Stimulated activated naive CD8-positive, alpha-beta T cell treated with anti-CD3 and anti-CD28 coated beads, Interleukin-15, Interleukin-2, amounts not matched to agents 100 ng/mL and 50 ng/mL, for 24 hours (primary cell): ENCODE measurements around the gene CBR1.
A peak's percentile ranks its signal among the peaks of the same experiment; 100 is the strongest.

Experiments used
- H3K27ac Mint-ChIP-seq: one replicate; pipeline ENCODE4 v1.8.0; 2021; ENCODE audit warnings: mild to moderate bottlenecking, mixed read lengths
- H3K27me3 Mint-ChIP-seq: one replicate; pipeline ENCODE4 v1.8.0; 2021; ENCODE audit warnings: mixed read lengths
- H3K36me3 Mint-ChIP-seq: one replicate; pipeline ENCODE4 v1.8.0; 2021; ENCODE audit warnings: low read depth, mixed read lengths
- H3K4me1 Mint-ChIP-seq: one replicate; pipeline ENCODE4 v1.8.0; 2021; ENCODE audit warnings: low read depth, mixed read lengths
- H3K4me3 Mint-ChIP-seq: one replicate; pipeline ENCODE4 v1.8.0; 2021; ENCODE audit warnings: mild to moderate bottlenecking, mixed read lengths
- H3K9me3 Mint-ChIP-seq: one replicate; pipeline ENCODE4 v1.8.0; 2021; ENCODE audit warnings: mixed read lengths

Gene CBR1

GRCh38 chr21:36104317-36105300 is 34.8 kb downstream of the CBR1 start:
- H3K27me3 Mint-ChIP-seq, result peaks cover 30% of the 10 kb centered on the region
- H3K36me3 Mint-ChIP-seq, result no peaks in the 10 kb centered on the region
- peaks cover 12% of the 10 kb centered on the region for H3K4me1 Mint-ChIP-seq
- H3K27ac Mint-ChIP-seq, result peak overlapping the region; percentile 20
- H3K4me3 Mint-ChIP-seq, result peak overlapping the region; percentile 50
- H3K9me3 Mint-ChIP-seq, result no peaks in the 10 kb centered on the region

- Mint-ChIP-seq H3K9me3 (no peaks in the 10 kb centered on the region), H3K27me3 (peaks cover 30% of the 10 kb centered on the region), H3K4me3 (peak overlapping the region; percentile 50), H3K36me3 (no peaks in the 10 kb centered on the region), H3K27ac (no peak overlapping the region), H3K4me1 (peaks cover 12% of the 10 kb centered on the region)
Measured at GRCh38 chr21:36105327-36105842, 35.6 kb downstream of the CBR1 start.

- no peaks in the 10 kb centered on the region for H3K9me3 Mint-ChIP-seq
- H3K36me3 Mint-ChIP-seq, result no peaks in the 10 kb centered on the region
- peaks cover 19% of the 10 kb centered on the region for H3K27me3 Mint-ChIP-seq
- H3K4me1 Mint-ChIP-seq, result peaks cover 30% of the 10 kb centered on the region
- no peak overlapping the region for H3K27ac Mint-ChIP-seq
- H3K4me3 Mint-ChIP-seq, result no peak overlapping the region
Measured at GRCh38 chr21:36109868-36110267, 40.0 kb downstream of the CBR1 start.

GRCh38 chr21:36111238-36111637 is 41.4 kb downstream of the CBR1 start:
- H3K4me1 Mint-ChIP-seq, result peaks cover 30% of the 10 kb centered on the region
- H3K36me3 Mint-ChIP-seq, result no peaks in the 10 kb centered on the region
- peaks cover 6% of the 10 kb centered on the region for H3K27me3 Mint-ChIP-seq
- H3K4me3 Mint-ChIP-seq, result no peak overlapping the region
- H3K27ac Mint-ChIP-seq, result no peak overlapping the region
- H3K9me3 Mint-ChIP-seq, result no peaks in the 10 kb centered on the region

GRCh38 chr21:36113647-36114428 is 44.0 kb downstream of the CBR1 start:
- Mint-ChIP-seq H3K36me3 (no peaks in the 10 kb centered on the region), H3K9me3 (no peaks in the 10 kb centered on the region), H3K4me3 (peak overlapping the region; percentile 81), H3K27me3 (no peaks in the 10 kb centered on the region), H3K27ac (peak overlapping the region; percentile 91), H3K4me1 (peaks cover 30% of the 10 kb centered on the region)

- Mint-ChIP-seq H3K27me3 (no peaks in the 10 kb centered on the region), H3K36me3 (no peaks in the 10 kb centered on the region), H3K9me3 (no peaks in the 10 kb centered on the region), H3K27ac (no peak overlapping the region), H3K4me3 (peak overlapping the region; percentile 23), H3K4me1 (peaks cover 30% of the 10 kb centered on the region)
Measured at GRCh38 chr21:36115138-36115730, 45.4 kb downstream of the CBR1 start.

GRCh38 chr21:36117286-36117741 is 47.5 kb downstream of the CBR1 start:
- no peaks in the 10 kb centered on the region for H3K36me3 Mint-ChIP-seq
- no peak overlapping the region for H3K4me3 Mint-ChIP-seq
- H3K27me3 Mint-ChIP-seq, result no peaks in the 10 kb centered on the region
- H3K9me3 Mint-ChIP-seq, result no peaks in the 10 kb centered on the region
- H3K27ac Mint-ChIP-seq, result no peak overlapping the region
- peaks cover 27% of the 10 kb centered on the region for H3K4me1 Mint-ChIP-seq

- H3K9me3 Mint-ChIP-seq, result no peaks in the 10 kb centered on the region
- no peak overlapping the region for H3K4me3 Mint-ChIP-seq
- H3K27ac Mint-ChIP-seq, result no peak overlapping the region
- no peaks in the 10 kb centered on the region for H3K36me3 Mint-ChIP-seq
- H3K27me3 Mint-ChIP-seq, result no peaks in the 10 kb centered on the region
- H3K4me1 Mint-ChIP-seq, result no peaks in the 10 kb centered on the region
Measured at GRCh38 chr21:36120304-36120888, 50.6 kb downstream of the CBR1 start.
